DND-41 (cell line): ENCODE data around the gene SURF2.

ENCODE experiments used
- ATAC-seq: fragments of 200-7000 bp; cut with Tn5 transposase; 3 replicates; pipeline ENCODE4 v1.9.1; 2021; ENCODE audit warnings: low read depth; ENCODE audit not compliant: insufficient read depth
- DNase-seq: peaks from one replicate; pipeline ENCODE4 v3.0.0-alpha.2; 2020
- H2AFZ ChIP-seq: 2 replicates; pipeline ENCODE4 v1.6.0; 2012; ENCODE audit warnings: low read depth, low read length
- H3K27ac ChIP-seq: 2 replicates; pipeline ENCODE4 v1.5.1; 2012; ENCODE audit warnings: low read length, inconsistent platforms
- H3K27me3 ChIP-seq: fragments of 200-600 bp; sonication (generic); 2 replicates; pipeline ENCODE4 v1.6.0; 2012; ENCODE audit warnings: low read length, mild to moderate bottlenecking, inconsistent platforms; ENCODE audit not compliant: insufficient read depth, poor library complexity
- H3K36me3 ChIP-seq: 2 replicates; pipeline ENCODE4 v1.5.1; 2012; ENCODE audit warnings: low read length, inconsistent platforms; ENCODE audit not compliant: insufficient read depth
- H3K4me1 ChIP-seq: 2 replicates; pipeline ENCODE4 v1.5.1; 2012; ENCODE audit warnings: mild to moderate bottlenecking, low read length; ENCODE audit not compliant: insufficient read depth
- H3K4me2 ChIP-seq: 2 replicates; pipeline ENCODE4 v1.6.0; 2012; ENCODE audit warnings: mild to moderate bottlenecking, moderate library complexity, low read length, inconsistent platforms; ENCODE audit not compliant: insufficient read depth
- H3K4me3 ChIP-seq, 2 experiments: fragments of 200-600 bp in 1 of 2; shearing (Covaris generic) in 1 of 2; 2 replicates each; pipeline ENCODE4 v1.5.1; 2012 to 2016; ENCODE audit warnings: inconsistent platforms in 2 of 2, low read length in 2 of 2, mild to moderate bottlenecking in 2 of 2, low read depth in 1 of 2, moderate library complexity in 1 of 2
- H3K79me2 ChIP-seq: 2 replicates; pipeline ENCODE4 v1.6.0; 2012; ENCODE audit warnings: low read length, inconsistent platforms; ENCODE audit not compliant: insufficient read depth
- H3K9ac ChIP-seq: 2 replicates; pipeline ENCODE4 v1.6.0; 2012; ENCODE audit warnings: low read depth, mild to moderate bottlenecking, inconsistent platforms, low read length, moderate library complexity
- H3K9me3 ChIP-seq: 2 replicates; pipeline ENCODE4 v1.5.1; 2012; ENCODE audit warnings: low read length, moderate library complexity, mild to moderate bottlenecking, inconsistent platforms; ENCODE audit not compliant: insufficient read depth, severe bottlenecking
- H4K20me1 ChIP-seq: 2 replicates; pipeline ENCODE4 v1.6.0; 2012; ENCODE audit warnings: low read length; ENCODE audit not compliant: insufficient read depth
- CTCF ChIP-seq: IDR thresholded peaks from 2 replicates; pipeline ENCODE4 v1.5.1; 2012; ENCODE audit warnings: borderline replicate concordance, low read length, moderate library complexity, mild to moderate bottlenecking; ENCODE audit not compliant: poor library complexity, severe bottlenecking; ENCODE audit errors: extremely low read depth
- EZH2 ChIP-seq: IDR thresholded peaks from 3 replicates; pipeline ENCODE4 v1.6.1; 2012; ENCODE audit warnings: borderline replicate concordance, low read depth, mild to moderate bottlenecking, moderate library complexity, low read length, inconsistent platforms; ENCODE audit not compliant: severe bottlenecking

SURF2 gene

GRCh38 chr9:133405508-133406438 lies 49.4 kb downstream of the SURF2 start:
- Histone ChIP-seq H3K27me3 (no peaks in the 10 kb centered on the region), H3K27ac (no peak overlapping the region), H2AFZ (no peak overlapping the region), H3K36me3 (peaks cover 52% of the 10 kb centered on the region), H3K9ac (no peak overlapping the region), H3K9me3 (no peaks in the 10 kb centered on the region), H4K20me1 (peaks cover 15% of the 10 kb centered on the region), H3K4me3 (no peak overlapping the region), H3K4me1 (no peaks in the 10 kb centered on the region), H3K79me2 (no peaks in the 10 kb centered on the region), H3K4me2 (no peak overlapping the region)
- no peak for TF ChIP-seq EZH2
- no peak for TF ChIP-seq CTCF
- DNase-seq (no peak), ATAC-seq (no peak)

GRCh38 chr9:133406480-133407307 lies 50.3 kb downstream of the SURF2 start:
- H3K4me3 ChIP-seq, result no peak overlapping the region
- H3K4me1 ChIP-seq, result no peaks in the 10 kb centered on the region
- ATAC-seq (peak; percentile 87), DNase-seq (peak; percentile 67)
- no peak overlapping the region for H2AFZ ChIP-seq
- no peak overlapping the region for H3K27ac ChIP-seq
- TF ChIP-seq EZH2, result no peak
- TF ChIP-seq CTCF, result peak; percentile 85
- no peak overlapping the region for H3K9ac ChIP-seq
- H3K79me2 ChIP-seq, result no peaks in the 10 kb centered on the region
- no peak overlapping the region for H3K4me2 ChIP-seq
- H4K20me1 ChIP-seq, result peaks cover 15% of the 10 kb centered on the region
- no peaks in the 10 kb centered on the region for H3K9me3 ChIP-seq
- peaks cover 59% of the 10 kb centered on the region for H3K36me3 ChIP-seq
- no peaks in the 10 kb centered on the region for H3K27me3 ChIP-seq

- DNase-seq (no peak), ATAC-seq (no peak)
- Histone ChIP-seq H2AFZ (no peak overlapping the region), H3K79me2 (no peaks in the 10 kb centered on the region; the same call in 1 of the 2 replicates), H4K20me1 (peaks cover 21% of the 10 kb centered on the region), H3K9ac (no peak overlapping the region), H3K4me1 (no peaks in the 10 kb centered on the region), H3K27ac (no peak overlapping the region), H3K4me2 (no peak overlapping the region), H3K27me3 (no peaks in the 10 kb centered on the region), H3K4me3 (no peak overlapping the region), H3K9me3 (no peaks in the 10 kb centered on the region), H3K36me3 (peaks cover 71% of the 10 kb centered on the region)
- TF ChIP-seq CTCF (no peak), EZH2 (no peak)
These were observed 51.7 kb downstream of the SURF2 start for GRCh38 chr9:133408042-133408441.
